Daoy (cell line): ENCODE data around the gene TMEM129. TPM values are rescaled to one million over a fixed set of nuclear protein-coding genes. Genes with fewer than 3 reads are reported as not detected.
"Not testable (repeated sequence)": the region's sequence is repeated elsewhere in the genome, so short reads cannot be mapped to it uniquely, and the experiment has no call there.

ENCODE experiments used
- DNase-seq: peaks from one replicate; pipeline ENCODE4 v3.0.0-alpha.2; 2015; ENCODE audit warnings: low read depth
- total RNA-seq: library from RNA; depleted of rRNA; stranded (reverse); fragments of >200 nt; shearing (Covaris generic); gene quantifications from 2 replicates; pipeline ENCODE4 v1.2.3, GENCODE V29; 2014

Gene TMEM129
- total RNA-seq, 1 experiment from 2014 or later: 19.9 TPM

DNA sequence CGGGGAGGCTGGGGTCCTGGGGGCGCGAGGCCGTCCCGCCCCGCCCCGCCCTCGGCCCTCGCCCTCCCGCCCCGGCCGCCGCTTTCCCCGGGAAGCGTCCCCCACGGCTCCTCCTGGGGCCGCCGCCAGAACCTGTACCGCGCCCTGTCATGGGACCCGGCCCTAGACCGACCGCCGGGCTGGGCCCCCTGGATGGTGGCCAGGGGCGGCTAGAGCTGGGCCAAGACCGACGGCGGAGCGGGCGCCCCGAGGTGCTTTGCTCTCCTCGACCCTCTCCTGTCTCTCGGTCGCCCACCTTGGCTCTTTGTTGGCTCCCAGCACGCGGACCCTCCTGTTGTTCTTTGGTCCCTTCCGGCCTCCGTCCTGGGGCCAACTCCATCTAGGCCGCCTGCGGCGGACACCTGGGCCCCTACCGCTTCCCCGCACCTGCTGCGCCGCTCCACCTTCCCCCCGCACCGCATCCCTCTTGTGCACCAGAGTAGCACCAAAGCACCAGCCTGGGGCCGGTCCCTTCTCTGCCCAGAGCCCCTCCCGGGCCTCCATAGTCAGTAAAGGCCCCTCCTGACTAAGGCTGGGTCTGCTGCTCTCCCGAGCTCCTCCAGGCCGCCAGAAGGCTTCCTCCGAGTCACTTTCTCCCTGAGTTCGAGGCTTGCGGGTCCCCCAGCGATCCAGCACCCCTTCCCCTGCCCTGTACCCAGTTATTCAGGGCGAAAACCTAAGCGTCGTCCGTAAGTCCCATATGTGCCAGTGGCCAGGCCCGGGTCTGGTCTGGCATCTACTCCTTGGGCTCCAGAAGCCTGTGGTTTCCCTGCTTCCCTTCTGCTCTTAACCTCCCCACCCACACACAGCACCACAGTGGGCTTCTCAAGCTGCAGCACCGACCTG lies 785 bp upstream of the TMEM129 start:
- DNase-seq: peak; percentile 7

DNA sequence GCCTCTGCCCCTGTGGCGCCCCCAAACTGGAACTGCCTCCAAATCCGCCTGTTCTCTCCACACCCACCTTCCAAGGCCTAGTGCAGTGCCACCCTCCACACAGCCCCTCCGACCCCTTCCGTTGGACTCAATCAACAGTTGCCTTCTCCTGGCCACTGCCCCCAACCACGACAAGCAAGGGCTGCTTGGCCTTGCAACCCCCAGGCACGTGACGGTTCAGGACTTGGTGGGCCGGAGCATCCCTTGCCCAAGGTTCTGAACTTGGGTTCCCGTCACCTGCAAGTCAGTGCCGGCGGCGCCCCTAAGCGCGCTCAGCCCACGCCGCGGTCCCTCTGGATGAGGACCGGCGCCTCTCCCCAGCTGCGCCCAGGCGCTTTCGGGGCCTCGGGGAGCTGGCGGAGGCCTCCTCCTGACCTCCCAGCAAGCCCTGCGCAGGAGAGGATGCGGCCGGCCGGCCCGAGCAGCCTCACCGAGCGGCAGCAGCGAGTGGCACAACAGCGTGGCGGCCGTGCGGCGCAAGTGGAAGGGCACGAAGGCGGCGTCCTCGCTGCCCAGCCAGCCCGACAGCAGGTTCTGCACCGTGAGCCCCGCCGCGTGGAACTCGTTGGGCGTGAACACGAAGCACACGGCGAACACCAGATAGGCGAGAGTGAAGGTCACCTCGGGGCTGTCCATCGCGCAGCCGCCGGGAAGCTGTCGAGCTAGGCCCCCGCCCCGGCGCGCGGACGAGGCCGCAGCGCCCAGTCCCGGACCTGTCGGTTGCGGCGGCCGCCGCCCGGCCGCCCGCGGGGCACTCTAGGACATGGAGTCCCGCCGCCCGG lies 750 bp downstream of the TMEM129 start:
- DNase-seq: peak; percentile 51

DNA sequence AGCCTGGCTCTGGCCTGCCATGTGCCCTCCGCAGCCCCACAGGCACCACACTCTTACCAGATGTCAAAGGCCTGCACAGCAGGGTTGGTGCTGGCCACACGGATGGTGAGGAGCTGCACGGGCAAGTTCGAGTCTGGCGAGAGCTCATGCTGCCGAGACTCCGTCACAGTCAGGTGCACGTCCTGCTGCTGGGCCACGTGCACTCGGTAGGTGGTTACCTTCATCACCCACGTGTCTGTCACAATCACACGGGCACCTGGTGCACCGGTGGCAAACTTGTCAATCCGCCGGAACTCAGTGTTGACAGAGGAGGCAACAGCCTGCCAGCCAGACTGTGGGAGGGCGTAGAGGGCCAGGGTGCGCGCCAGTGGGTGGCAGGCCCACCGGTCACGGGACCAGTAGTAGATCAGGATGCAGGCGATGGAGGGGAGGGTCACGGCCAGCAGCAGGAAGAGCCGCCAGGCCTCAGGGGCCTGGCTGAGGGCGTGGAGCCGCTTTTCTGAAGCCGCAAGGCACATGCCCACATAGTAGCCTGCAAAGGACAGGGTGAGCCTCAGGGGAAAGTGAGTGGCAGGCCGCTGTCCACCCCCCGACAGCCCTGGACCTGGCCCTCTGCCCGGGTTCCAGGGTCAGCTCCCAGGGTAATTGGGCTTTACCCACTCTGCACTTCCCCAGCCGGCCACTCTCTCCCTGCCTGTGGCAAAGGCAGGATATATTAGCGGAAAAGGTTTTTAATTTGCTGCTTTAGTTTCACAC lies 2.9 kb downstream of the TMEM129 start:
- DNase-seq: peak; percentile 7

GRCh38 chr4:1717129-1718094 lies 3.7 kb downstream of the TMEM129 start:
- DNase-seq: peak; percentile 3

DNA sequence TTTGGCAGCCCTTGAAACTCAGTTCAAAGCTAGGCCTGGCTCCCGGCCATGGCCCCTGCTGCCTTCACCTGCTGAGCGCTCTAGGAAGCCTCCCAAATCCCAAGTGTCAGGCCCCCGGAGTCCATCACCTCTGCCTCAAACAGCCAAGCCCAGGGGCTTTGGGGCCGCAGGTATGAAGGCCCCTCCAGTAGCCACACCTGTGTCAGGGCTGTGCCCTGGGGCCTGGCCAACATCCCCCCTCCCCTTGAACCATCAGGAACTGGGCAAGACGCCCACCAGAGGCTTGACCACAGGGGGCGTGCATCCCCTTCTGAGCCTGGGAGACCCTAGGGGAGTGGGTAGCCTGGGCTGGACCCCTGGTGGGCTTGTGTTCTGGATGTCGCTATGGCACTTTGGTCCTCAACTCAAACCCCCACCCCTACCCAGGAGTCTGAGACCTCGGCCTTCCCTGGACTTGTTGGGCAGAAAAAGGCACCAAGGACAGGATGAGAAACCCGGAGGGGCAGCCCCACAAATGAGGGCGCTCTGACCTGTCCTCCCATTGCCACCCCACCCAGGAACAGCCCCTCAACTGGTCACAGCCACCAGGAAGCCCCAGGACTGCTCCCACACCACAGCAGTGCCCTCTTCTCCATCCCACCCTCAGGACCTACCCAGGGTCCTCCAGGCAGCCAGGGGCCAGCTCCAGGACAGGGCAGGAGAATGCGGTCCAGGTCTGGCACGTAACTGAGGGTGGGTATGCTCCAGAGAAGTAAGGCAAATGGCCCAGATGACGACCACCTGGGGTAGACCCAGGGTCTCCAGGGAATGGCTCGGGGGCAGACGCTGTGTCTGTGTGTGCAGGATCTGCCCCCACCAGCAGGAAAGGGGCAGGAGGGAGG lies 4.8 kb downstream of the TMEM129 start:
- peak; percentile 2 for DNase-seq

- no peak for DNase-seq
Observed at GRCh38 chr4:1715002-1715758, 5.9 kb downstream of the TMEM129 start.

GRCh38 chr4:1714303-1715001 lies 6.7 kb downstream of the TMEM129 start:
- DNase-seq: no peak

- DNase-seq: no peak
Observed at GRCh38 chr4:1713003-1713851, 7.9 kb downstream of the TMEM129 start.

- DNase-seq: peak; percentile 97
Observed at GRCh38 chr4:1712216-1713002, 8.7 kb downstream of the TMEM129 start, which contains the start of gene SLBP. Gene SLBP (minus strand): TSS chr4:1712319. CDS start chr4:1712188, 131 bp downstream.

DNA sequence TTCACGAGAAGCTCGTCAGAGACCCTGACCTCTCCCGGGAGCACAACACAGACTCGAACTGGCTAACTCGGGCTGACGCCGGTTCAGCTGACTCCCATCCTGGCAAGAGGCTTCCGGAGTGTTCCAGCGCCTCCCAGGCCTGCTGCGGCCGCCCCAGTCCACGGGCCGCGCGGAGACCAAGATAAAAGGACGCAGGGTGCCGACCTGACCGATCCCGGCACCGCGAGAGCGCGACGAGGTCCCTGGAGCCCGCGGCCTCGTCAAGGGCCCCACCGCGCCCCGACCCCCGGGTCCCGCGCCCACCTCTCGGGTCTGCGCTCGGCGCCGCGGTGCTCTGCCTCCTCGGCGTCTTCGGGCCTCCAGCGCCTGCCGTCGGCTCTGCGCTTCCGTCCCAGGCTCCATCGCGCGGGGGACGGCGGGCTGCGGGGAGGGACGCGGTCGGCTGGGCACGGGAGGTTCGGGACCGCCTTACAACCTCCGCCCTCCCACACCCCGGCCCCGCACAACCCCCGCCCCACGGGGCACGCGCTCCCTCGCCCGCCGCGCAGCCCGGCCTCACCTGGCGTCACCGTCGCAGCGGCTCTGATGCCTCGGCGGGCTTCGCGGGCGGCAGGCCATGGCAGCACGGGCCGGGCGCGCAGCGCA lies 9.4 kb downstream of the TMEM129 start:
- DNase-seq: peak; percentile 52

- DNase-seq: no peak
Observed at GRCh38 chr4:1711055-1711570, 10.0 kb downstream of the TMEM129 start.

DNA sequence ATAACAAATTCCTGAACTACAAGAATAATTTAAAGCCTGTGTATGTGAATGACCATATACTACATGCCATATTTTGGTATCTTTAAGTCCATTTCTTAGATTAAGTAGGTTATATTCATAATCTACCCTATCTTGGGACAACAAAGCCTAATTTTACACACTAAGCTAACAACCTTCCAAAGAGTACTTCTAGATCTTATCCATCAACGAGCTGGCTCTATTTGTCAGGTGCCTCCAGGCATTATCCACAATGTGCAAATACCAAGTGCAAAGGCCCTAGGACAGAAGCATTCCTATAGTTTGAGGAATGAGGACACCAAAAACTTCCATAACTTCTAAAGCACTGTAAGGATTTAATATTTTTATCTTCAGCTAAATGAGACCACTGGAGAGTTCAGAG lies 12.5 kb downstream of the TMEM129 start:
- DNase-seq: no peak

GRCh38 chr4:1706358-1706757 lies 14.8 kb downstream of the TMEM129 start:
- no peak for DNase-seq

DNA sequence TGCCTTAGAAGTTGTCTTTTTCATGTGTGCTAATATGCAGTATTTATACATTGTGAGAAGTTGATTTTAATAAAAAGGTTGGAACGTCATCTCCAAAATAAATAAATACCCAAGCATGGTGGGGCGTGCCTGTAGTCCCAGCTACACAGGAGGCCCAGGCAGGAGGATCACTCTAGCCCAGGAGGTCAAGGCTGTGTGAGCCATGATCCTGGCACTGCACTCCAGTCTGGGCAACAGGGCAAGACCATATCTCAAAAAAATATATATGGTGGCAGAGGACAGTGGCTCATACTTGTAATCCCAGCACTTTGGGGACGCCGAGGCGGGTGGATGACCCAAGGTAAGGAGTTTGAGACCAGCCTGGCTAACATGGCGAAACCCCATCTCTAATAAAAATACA lies 15.4 kb downstream of the TMEM129 start:
- DNase-seq: no peak

- no peak for DNase-seq
Observed at GRCh38 chr4:1703867-1704266, 17.3 kb downstream of the TMEM129 start.

- DNase-seq: not testable (repeated sequence)
Observed at GRCh38 chr4:1701671-1702070, 19.5 kb downstream of the TMEM129 start.
